Stomach (tissue), 4 donors: ENCODE measurements around the gene MUC22.

Experiments used
- CTCF ChIP-seq, 7 experiments: fragments of 450-650 bp in 4 of 7; fragments of 200-600 bp in 3 of 7; sonication (generic) in 3 of 7; IDR thresholded peaks; one replicate each; pipeline ENCODE4 v1.5.1; 2016 to 2019; ENCODE audit warnings: antibody characterized with exemption in 7 of 7, control low read depth in 2 of 7, mild to moderate bottlenecking in 1 of 7
- EP300 ChIP-seq: sonication (generic); formaldehyde crosslinking; IDR thresholded peaks from one replicate; pipeline ENCODE4 v1.6.1; 2017; ENCODE audit warnings: antibody characterized with exemption
- POLR2A ChIP-seq, 4 donors: fragments of 450-650 bp; IDR thresholded peaks; one replicate each; pipeline ENCODE4 v1.6.1; 2016; ENCODE audit warnings: antibody characterized with exemption in 4 of 4, control low read depth in 2 of 4, mild to moderate bottlenecking in 1 of 4, moderate library complexity in 1 of 4

- TF ChIP-seq POLR2A (IDR thresholded peaks at IDR 0.05) = no peak
- no peak for TF ChIP-seq CTCF (IDR thresholded peaks at IDR 0.05)
- no peak for TF ChIP-seq EP300
Observed at GRCh38 chr6:30985490-30985889, 24.8 kb upstream of the MUC22 start.
